HEK293 (cell line): ENCODE measurements around the gene RSPH1.

ENCODE experiments used
- CTCF ChIP-seq: fragments of 450-650 bp; formaldehyde crosslinking; IDR thresholded peaks from 2 replicates; pipeline ENCODE4 v1.5.1; 2016; ENCODE audit warnings: missing biosample characterization, missing genetic modification characterization
- HOXD13 ChIP-seq: sonication (generic); formaldehyde crosslinking; IDR thresholded peaks from 2 replicates; pipeline ENCODE4 v1.8.0; 2022; ENCODE audit warnings: missing genetic modification reagents, borderline replicate concordance
- KLF8 ChIP-seq: fragments of 450-650 bp; formaldehyde crosslinking; IDR thresholded peaks from 2 replicates; pipeline ENCODE4 v1.5.1; 2016; ENCODE audit warnings: missing biosample characterization, missing genetic modification characterization
- MEIS1 ChIP-seq: sonication (generic); formaldehyde crosslinking; IDR thresholded peaks from 2 replicates; pipeline ENCODE4 v1.8.1; 2022; ENCODE audit warnings: missing genetic modification reagents, mild to moderate bottlenecking, borderline replicate concordance
- REST ChIP-seq: fragments of 450-650 bp; formaldehyde crosslinking; IDR thresholded peaks from 2 replicates; pipeline ENCODE4 v1.5.1; 2016; ENCODE audit warnings: missing biosample characterization, missing genetic modification characterization
- ZBTB26 ChIP-seq: fragments of 450-650 bp; formaldehyde crosslinking; optimal IDR thresholded peaks from 2 replicates; pipeline ENCODE3; 2016; ENCODE audit warnings: missing biosample characterization, mild to moderate bottlenecking, missing genetic modification characterization
- ZBTB7A ChIP-seq: fragments of 450-650 bp; formaldehyde crosslinking; IDR thresholded peaks from 2 replicates; pipeline ENCODE4 v1.5.1; 2016; ENCODE audit warnings: low read depth, missing biosample characterization, missing genetic modification characterization
- ZIC2 ChIP-seq: fragments of 450-650 bp; formaldehyde crosslinking; IDR thresholded peaks from 2 replicates; pipeline ENCODE4 v1.5.1; 2016; ENCODE audit warnings: missing biosample characterization, missing genetic modification characterization
- ZNF114 ChIP-seq: fragments of 450-650 bp; formaldehyde crosslinking; IDR thresholded peaks from 2 replicates; pipeline ENCODE4 v1.5.0; 2017; ENCODE audit warnings: missing biosample characterization, missing genetic modification characterization
- ZNF274 ChIP-seq, 2 experiments: fragments of 200-500 bp in 1 of 2; fragments of 450-650 bp in 1 of 2; sonication (Bioruptor generic) in 1 of 2; formaldehyde crosslinking in 1 of 2; IDR thresholded peaks; 2 replicates each; pipeline versions ENCODE4 v1.5.1 to v1.6.1; 2014 to 2016; ENCODE audit warnings: borderline replicate concordance in 1 of 2, inconsistent platforms in 1 of 2, low read length in 1 of 2, missing biosample characterization in 1 of 2, missing genetic modification characterization in 1 of 2
- ZNF391 ChIP-seq: fragments of 450-650 bp; formaldehyde crosslinking; IDR thresholded peaks from 2 replicates; pipeline ENCODE4 v1.5.1; 2016; ENCODE audit warnings: low read depth, missing biosample characterization, missing genetic modification characterization, borderline replicate concordance
- ZNF449 ChIP-seq: fragments of 450-650 bp; formaldehyde crosslinking; IDR thresholded peaks from 2 replicates; pipeline ENCODE4 v1.5.1; 2017; ENCODE audit warnings: missing biosample characterization, mild to moderate bottlenecking, missing genetic modification characterization, moderate library complexity
- ZNF776 ChIP-seq: fragments of 450-650 bp; formaldehyde crosslinking; IDR thresholded peaks from 2 replicates; pipeline ENCODE4 v1.5.0; 2017; ENCODE audit warnings: missing biosample characterization, missing genetic modification characterization, borderline replicate concordance
- ZNF791 ChIP-seq: fragments of 450-650 bp; formaldehyde crosslinking; IDR thresholded peaks from 2 replicates; pipeline ENCODE4 v1.5.1; 2016; ENCODE audit warnings: missing biosample characterization, missing genetic modification characterization

GRCh38 chr21:42486072-42486471, 10.0 kb downstream of the RSPH1 start:
- TF ChIP-seq CTCF (no peak), ZNF791 (tag by site-specific recombination) (no peak), ZBTB26 (tag by site-specific recombination) (no peak), KLF8 (no peak), REST (tag by site-specific recombination) (no peak), HOXD13 (CRISPR knock-in tag) (no peak), ZNF391 (tag by site-specific recombination) (no peak), ZBTB7A (tag by site-specific recombination) (no peak), ZIC2 (no peak), MEIS1 (CRISPR knock-in tag) (no peak), ZNF114 (no peak), ZNF776 (tag by site-specific recombination) (no peak), ZNF449 (tag by site-specific recombination) (no peak), ZNF274 (IDR thresholded peaks at IDR 0.05; ENCODE audit: low read length) (no peak), ZNF274 (tag by site-specific recombination; IDR thresholded peaks at IDR 0.05; ENCODE audit: borderline replicate concordance) (no peak)
